Osteocyte (in vitro differentiated cells): ENCODE results near the gene TSHZ2. TPM values are rescaled to one million over a fixed set of nuclear protein-coding genes. Genes with fewer than 3 reads are reported as not detected.

Source experiments
- DNase-seq: peaks from one replicate; pipeline ENCODE4 v3.0.0; 2021; ENCODE audit warnings: mixed read lengths; ENCODE audit not compliant: unreplicated experiment; ENCODE audit errors: extremely low spot score
- H3K27ac Mint-ChIP-seq: one replicate; pipeline ENCODE4 v1.8.0; 2021; ENCODE audit warnings: mild to moderate bottlenecking, mixed read lengths; ENCODE audit not compliant: unreplicated experiment
- H3K27me3 Mint-ChIP-seq: one replicate; pipeline ENCODE4 v1.8.0; 2021; ENCODE audit warnings: mixed read lengths; ENCODE audit not compliant: unreplicated experiment
- H3K36me3 Mint-ChIP-seq: one replicate; pipeline ENCODE4 v1.8.0; 2021; ENCODE audit warnings: mixed read lengths; ENCODE audit not compliant: unreplicated experiment
- H3K4me1 Mint-ChIP-seq: one replicate; pipeline ENCODE4 v1.8.0; 2021; ENCODE audit warnings: mixed read lengths; ENCODE audit not compliant: unreplicated experiment
- H3K4me3 Mint-ChIP-seq: one replicate; pipeline ENCODE4 v1.8.0; 2021; ENCODE audit warnings: mild to moderate bottlenecking, moderate library complexity, mixed read lengths; ENCODE audit not compliant: unreplicated experiment
- H3K9me3 Mint-ChIP-seq: one replicate; pipeline ENCODE4 v1.8.0; 2021; ENCODE audit warnings: mixed read lengths; ENCODE audit not compliant: unreplicated experiment
- CTCF ChIP-seq: fragments of 200-600 bp; sonication (generic); IDR thresholded peaks from 2 replicates; pipeline ENCODE4 v1.5.0; 2021; ENCODE audit warnings: antibody characterized with exemption, mild to moderate bottlenecking, moderate library complexity
- total RNA-seq: library from RNA; stranded (reverse); gene quantifications from 2 replicates; pipeline ENCODE4 v1.2.1, GENCODE V29; 2021

TSHZ2 gene
- total RNA-seq, 1 donor from 2014 or later, result not detected

DNA sequence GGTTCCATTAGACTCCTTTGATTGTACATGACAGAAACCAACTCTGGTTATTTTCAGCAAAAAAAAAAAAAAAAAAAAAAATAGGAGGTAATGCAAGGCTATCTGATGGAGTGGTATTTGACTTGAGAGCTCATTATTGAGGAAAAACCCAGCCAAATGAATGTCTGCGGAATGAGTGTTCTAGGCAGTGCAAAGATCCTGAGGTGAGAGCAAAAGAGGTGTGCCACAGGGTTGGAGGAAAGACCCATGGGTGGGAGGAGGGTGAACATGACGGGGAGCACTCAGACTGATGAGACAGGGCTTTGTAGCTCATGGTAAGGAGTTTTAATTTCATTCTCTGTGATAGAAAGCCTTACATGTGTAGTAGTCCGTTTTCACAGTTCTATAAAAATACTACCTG lies 188.9 kb downstream of the TSHZ2 start:
- Mint-ChIP-seq H3K27me3 (no peaks in the 10 kb centered on the region), H3K4me1 (no peaks in the 10 kb centered on the region), H3K4me3 (no peak overlapping the region), H3K27ac (no peak overlapping the region), H3K36me3 (no peaks in the 10 kb centered on the region), H3K9me3 (no peaks in the 10 kb centered on the region)
- DNase-seq, result no peak
- TF ChIP-seq CTCF, result no peak

DNA sequence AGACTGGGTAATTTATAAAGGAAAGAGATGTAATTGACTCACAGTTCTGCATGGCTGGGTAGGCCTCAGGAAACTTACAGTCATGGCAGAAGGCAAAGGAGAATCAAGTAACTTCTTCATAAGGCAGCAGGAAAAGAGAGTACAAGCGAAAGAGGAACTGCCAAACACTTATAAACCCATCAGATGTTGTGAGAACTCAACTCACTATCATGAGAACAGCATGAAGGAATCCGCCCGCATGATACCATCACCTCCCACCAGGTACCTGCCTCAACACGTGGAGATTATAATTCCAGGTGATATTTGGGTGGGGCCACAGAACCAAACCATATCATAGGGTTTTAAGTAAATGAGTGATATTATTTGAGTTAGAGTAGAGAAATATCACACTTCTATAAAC lies 189.3 kb downstream of the TSHZ2 start:
- Mint-ChIP-seq H3K27me3 (no peaks in the 10 kb centered on the region), H3K27ac (no peak overlapping the region), H3K4me1 (no peaks in the 10 kb centered on the region), H3K4me3 (no peak overlapping the region), H3K9me3 (no peaks in the 10 kb centered on the region), H3K36me3 (no peaks in the 10 kb centered on the region)
- no peak for DNase-seq
- no peak for TF ChIP-seq CTCF

GRCh38 chr20:53162251-53162835 lies 190.2 kb downstream of the TSHZ2 start:
- no peaks in the 10 kb centered on the region for H3K36me3 Mint-ChIP-seq
- H3K4me3 Mint-ChIP-seq, result no peak overlapping the region
- H3K4me1 Mint-ChIP-seq, result no peaks in the 10 kb centered on the region
- no peaks in the 10 kb centered on the region for H3K9me3 Mint-ChIP-seq
- DNase-seq, result no peak
- H3K27ac Mint-ChIP-seq, result no peak overlapping the region
- H3K27me3 Mint-ChIP-seq, result no peaks in the 10 kb centered on the region
- no peak for TF ChIP-seq CTCF

DNA sequence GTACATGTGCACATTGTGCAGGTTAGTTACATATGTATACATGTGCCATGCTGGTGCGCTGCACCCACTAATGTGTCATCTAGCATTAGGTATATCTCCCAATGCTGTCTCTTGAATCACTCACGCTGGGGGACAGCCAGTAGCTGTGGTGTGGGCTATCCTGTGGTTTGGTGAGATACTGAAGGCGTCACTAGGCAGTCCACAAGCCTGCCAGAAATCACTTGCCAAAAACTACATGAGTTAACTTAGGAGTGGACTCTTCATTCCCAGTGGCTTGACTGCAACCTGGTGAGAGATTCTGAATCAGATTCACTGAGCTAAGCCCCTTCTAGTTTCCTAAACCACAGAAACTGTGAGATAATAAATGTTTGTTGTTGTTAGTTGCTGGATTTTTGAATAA lies 191.3 kb downstream of the TSHZ2 start:
- Mint-ChIP-seq H3K4me1 (no peaks in the 10 kb centered on the region), H3K4me3 (no peak overlapping the region)
- no peak for DNase-seq

GRCh38 chr20:53164072-53164471 lies 191.9 kb downstream of the TSHZ2 start:
- Mint-ChIP-seq H3K4me3 (no peak overlapping the region), H3K4me1 (no peaks in the 10 kb centered on the region), H3K36me3 (no peaks in the 10 kb centered on the region), H3K9me3 (no peaks in the 10 kb centered on the region), H3K27me3 (no peaks in the 10 kb centered on the region), H3K27ac (no peak overlapping the region)
- no peak for TF ChIP-seq CTCF
- DNase-seq, result no peak

More for the DNA sequence above, 191.3 kb downstream of the TSHZ2 start:
- TF ChIP-seq CTCF, result no peak
- H3K9me3 Mint-ChIP-seq, result no peaks in the 10 kb centered on the region
- no peaks in the 10 kb centered on the region for H3K27me3 Mint-ChIP-seq
- no peaks in the 10 kb centered on the region for H3K36me3 Mint-ChIP-seq
- no peak overlapping the region for H3K27ac Mint-ChIP-seq
